CD4-positive, alpha-beta T cell treated with Interleukin-2 at 100 ng/mL for 4 hours (primary cell): ENCODE results near the gene PRKACG.
A peak's percentile ranks its signal among the peaks of the same experiment; 100 is the strongest.
"Not testable (repeated sequence)": the region's sequence is repeated elsewhere in the genome, so short reads cannot be mapped to it uniquely, and the experiment has no call there.

Experiments used
- DNase-seq: peaks from one replicate; pipeline ENCODE4 v3.0.0-alpha.2; 2020; ENCODE audit warnings: low spot score

Gene PRKACG

GRCh38 chr9:69027355-69028097, 13.6 kb upstream of the PRKACG start:
- peak; percentile 63 for DNase-seq

DNA sequence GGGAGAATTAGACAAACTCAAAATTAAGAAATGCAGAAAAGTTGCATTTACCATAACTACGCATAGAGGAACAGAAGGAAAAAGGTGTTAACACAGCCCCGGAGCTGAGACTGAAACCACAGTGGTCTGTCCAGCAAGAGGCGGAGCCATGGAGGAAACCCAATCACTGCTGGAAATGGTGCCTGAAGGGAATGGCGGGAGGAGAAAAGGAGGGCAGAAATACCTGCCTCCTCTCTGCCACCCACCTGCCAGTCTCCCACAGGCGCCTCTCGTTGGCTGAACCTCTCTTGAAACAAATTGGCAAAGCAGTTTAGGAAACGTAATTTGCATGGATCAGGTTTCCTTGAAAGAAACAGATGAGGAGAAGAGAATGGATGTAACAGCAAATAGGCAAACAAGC, 9.7 kb upstream of the PRKACG start:
- no peak for DNase-seq

DNA sequence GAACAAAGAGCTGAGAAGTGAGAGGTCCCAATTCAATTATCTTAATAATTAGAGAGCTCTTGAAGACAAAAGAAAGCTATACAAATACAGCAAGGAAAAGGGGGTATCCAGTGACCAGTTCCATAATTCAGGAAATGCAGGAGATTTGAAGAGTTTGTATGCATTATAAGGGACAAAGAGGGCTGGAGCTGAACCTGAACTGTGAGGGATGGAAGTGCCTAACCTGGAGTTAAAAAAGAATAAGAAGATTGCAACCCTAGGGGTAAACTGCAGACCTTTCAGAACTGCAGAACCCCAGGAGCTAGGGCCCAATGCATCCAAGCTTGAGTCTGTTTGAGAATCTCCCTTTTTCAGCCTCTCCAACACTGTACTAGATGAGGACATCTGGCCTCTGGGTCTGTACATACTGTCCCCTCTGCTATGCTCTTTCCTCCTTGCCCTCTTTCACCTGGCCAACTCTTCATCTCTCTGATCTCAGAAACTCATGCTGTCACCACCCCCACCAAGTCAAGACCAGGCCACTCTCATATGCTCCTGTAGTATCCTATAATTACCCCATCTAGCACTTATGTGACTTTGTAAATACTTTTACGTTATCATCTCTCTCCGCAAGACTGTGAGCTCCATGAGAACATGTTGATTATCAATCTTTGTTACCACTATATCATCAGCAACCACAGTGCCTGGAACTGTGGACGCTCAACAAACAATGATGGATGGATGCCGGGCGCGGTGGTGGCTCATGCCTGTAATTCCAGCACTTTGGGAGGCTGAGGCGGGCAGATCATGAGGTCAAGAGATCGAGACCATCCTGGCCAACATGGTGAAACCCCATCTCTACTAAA, 6.6 kb upstream of the PRKACG start:
- DNase-seq, result no peak

DNA sequence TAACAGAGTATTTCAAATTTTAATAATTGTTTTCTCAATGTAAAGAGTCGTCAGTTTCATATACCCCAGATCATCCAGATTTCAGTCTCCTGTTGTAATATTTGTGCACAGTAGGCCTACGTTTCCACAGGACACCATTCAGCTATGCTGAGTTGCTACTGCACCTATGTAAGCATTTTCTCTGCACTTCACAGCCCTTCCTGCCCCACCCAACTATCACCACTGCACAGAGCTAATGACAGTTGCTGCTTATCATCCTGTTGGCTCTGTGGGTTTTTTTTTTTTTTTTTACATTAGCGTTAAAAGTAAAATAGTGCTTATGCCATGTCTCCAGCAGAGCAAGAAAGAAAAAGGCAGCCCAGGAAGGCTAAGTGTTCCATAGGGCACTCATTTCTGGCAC, 5.9 kb upstream of the PRKACG start:
- DNase-seq, result peak; percentile 46

- DNase-seq, result no peak
Observed at GRCh38 chr9:69018737-69019136, 4.8 kb upstream of the PRKACG start.

DNA sequence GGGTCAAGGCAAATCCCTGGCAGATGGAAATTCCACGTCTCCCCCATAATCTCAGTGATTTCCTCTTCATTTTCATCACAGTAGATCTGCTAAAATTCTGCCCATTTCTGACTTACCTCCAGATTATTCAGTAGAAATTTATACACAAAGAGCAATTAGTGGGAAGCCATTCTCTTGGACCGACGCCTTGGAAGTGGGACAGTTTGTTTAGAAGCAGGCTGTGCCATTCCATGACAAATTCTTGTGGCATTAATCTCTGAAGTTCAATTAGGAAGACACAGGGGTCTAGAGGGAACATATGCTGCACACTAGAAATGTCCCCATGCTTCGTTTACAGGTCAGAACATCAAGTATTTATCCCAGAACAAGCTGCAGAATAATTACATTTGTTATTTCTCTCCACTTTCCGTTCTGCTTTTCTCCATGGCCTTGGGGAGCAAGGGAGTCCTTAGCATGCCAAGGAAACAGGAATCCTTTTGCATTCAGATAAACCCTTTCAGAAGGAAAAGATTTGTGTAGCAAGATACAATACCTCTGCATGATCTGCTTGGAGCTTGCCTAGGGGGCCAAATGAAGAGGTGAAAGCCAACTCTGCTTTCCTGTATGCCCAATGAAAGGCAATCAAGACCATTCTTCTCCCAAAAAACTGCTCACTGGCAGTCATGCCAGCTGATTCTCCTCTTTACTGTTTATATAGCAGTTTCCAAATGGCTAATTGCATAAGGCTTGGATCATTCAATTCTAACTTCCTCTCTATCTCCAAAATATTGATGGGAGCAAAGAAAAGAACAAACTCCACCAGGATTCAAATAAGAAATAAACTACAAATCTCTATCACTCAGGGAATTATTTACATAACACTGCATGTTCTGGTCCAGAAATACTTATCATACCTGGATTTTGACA, 2.5 kb upstream of the PRKACG start:
- no peak for DNase-seq

GRCh38 chr9:69013382-69013727, 558 bp downstream of the PRKACG start:
- DNase-seq, result no peak

DNA sequence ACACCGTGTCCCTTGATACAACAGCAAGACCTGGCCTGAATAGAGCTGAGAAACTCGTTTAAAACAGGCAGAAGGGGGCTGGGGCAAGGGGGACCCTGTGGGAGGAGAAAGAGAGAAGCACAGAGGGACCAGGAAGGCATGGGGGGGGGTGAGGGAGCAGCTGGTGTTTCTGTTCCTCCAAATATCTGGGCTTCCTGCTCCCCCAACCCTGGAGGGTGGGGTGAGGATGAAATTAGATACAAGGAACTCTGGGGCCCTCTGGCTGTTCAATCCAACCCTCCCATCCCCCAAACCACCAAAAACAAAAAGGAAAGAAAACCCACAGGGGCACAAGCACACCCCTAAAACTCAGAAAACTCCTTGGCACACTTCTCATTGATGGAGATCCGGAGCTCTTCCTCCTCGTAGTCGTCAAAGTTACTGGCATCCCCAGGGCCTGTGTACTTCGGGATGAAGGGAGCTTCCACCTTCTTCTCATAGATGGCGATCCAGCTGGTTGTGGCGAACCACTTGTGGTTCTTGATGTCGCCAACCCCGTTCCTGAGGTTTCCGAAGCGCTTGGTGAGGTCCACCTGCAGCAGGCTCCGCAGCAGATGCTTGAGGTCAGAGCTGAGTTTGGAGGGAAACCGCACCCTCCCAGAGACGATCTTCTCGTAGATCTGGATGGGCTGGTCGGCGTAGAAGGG, 1.1 kb downstream of the PRKACG start:
- DNase-seq, result no peak

DNA sequence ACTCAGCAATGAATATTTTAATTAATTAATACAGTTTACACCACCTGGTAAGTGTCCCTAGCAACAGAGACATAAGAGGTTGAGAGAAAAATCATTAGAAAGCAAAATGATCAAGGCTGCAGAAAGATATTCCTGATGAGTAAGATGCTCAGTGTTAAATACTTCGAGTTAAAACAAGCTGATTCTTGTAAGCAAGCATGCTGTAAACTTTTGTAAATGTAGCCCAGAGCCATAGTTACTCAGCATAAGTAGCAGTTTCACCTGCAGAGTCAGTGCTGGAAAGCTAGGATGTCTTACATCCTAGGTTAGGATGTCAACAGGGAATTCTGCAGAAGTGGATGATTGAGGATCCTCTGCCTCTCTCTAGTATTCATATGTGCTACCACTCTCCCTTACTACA, 4.2 kb downstream of the PRKACG start:
- no peak for DNase-seq

- DNase-seq, result no peak
Observed at GRCh38 chr9:69004836-69005235, 9.1 kb downstream of the PRKACG start.

- DNase-seq, result no peak
Observed at GRCh38 chr9:69003051-69003450, 10.9 kb downstream of the PRKACG start.

GRCh38 chr9:69001921-69002320, 12.0 kb downstream of the PRKACG start:
- no peak for DNase-seq

GRCh38 chr9:68999393-69000105, 14.4 kb downstream of the PRKACG start:
- DNase-seq, result peak; percentile 76

DNA sequence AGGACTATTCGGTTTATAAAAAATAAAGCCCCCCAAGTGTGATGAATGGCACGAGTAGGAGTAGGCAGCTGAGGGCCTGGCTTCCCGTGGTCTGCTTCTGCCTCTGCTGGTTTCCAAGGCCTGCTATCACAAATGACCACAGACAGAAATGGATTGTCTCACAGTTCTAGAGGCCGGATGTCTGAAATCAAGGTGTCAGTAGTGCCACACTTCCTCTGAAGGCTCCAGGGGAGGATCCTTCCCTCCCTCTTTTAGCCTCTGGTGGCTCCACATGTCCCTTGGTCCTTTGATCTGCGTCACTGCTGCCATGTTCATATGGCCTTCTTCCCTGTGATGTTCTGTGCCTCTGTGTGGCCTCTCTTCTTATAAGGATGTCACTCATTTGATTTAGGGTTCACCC, 15.1 kb downstream of the PRKACG start:
- no peak for DNase-seq

GRCh38 chr9:68998385-68998784, 15.5 kb downstream of the PRKACG start:
- no peak for DNase-seq

GRCh38 chr9:68997666-68998065, 16.2 kb downstream of the PRKACG start:
- no peak for DNase-seq

DNA sequence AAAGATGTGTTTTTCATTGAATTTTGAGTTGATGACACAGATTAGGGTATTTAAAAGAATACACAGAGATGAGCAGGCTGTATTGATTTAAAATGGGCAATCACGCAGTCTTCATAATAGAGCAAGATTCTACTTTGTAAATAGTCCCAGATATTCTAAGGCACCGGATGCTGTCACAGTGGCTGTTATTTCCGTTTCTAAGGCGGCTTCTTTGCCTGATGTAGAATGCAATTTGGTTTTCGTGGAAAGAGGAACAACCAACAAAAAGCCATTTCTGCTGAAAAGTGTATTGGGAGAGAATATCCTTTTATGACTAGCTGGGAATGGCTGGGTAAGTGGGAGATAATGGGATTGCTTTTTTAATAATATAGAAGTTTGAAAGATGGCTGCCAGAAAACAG, 17.5 kb downstream of the PRKACG start:
- DNase-seq, result peak; percentile 7

GRCh38 chr9:68995776-68996175, 18.1 kb downstream of the PRKACG start:
- DNase-seq, result no peak

DNA sequence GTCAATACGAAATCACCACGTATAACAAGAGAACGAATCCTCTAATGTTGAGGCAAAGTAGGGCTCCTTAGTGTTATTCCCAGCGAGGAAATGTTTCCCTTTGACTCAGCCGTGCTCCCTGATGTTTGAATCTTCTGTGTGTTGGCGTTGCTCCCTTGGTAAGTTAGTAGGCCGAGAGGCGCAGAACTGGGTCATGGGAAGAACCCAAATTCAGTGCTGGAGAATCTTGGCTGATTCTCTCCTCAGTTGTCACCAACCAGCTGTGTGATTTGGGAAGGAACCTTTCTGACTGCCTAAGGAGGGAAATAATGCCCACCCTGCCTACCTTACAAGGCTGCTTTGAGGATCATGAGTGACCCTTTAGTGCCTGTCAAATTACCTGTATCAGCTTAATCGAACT, 22.5 kb downstream of the PRKACG start:
- DNase-seq, result no peak

GRCh38 chr9:68986949-68987348, 27.0 kb downstream of the PRKACG start:
- not testable (repeated sequence) for DNase-seq
